Endodermal cell (in vitro differentiated cells): ENCODE measurements around the gene NID2. TPM values are rescaled to one million over a fixed set of nuclear protein-coding genes. Genes with fewer than 3 reads are reported as not detected.

Experiments used
- DNase-seq: peaks from one replicate; pipeline ENCODE4 v3.0.0-alpha.2; 2017
- H3K27ac ChIP-seq: 2 replicates; pipeline ENCODE4 v1.5.1; 2013; ENCODE audit warnings: mild to moderate bottlenecking, low read depth, low read length, moderate library complexity
- H3K27me3 ChIP-seq: 2 replicates; pipeline ENCODE4 v1.6.1; 2013; ENCODE audit warnings: mild to moderate bottlenecking, low read length, moderate library complexity; ENCODE audit not compliant: insufficient read depth, control insufficient read depth, poor library complexity, severe bottlenecking
- H3K36me3 ChIP-seq: 2 replicates; pipeline ENCODE4 v1.7.0; 2013; ENCODE audit warnings: mild to moderate bottlenecking, low read length, moderate library complexity; ENCODE audit not compliant: control insufficient read depth, insufficient read depth
- H3K4me1 ChIP-seq: one replicate; pipeline ENCODE4 v1.7.0; 2013; ENCODE audit warnings: low read length; ENCODE audit not compliant: control insufficient read depth, insufficient read depth
- H3K4me3 ChIP-seq: 2 replicates; pipeline ENCODE4 v1.5.1; 2013; ENCODE audit warnings: mild to moderate bottlenecking, low read length, moderate library complexity
- H3K9ac ChIP-seq: 2 replicates; pipeline ENCODE4 v1.6.1; 2013; ENCODE audit warnings: mild to moderate bottlenecking, low read length, moderate library complexity; ENCODE audit not compliant: poor library complexity, severe bottlenecking; ENCODE audit errors: extremely low read depth
- H3K9me3 ChIP-seq: 2 replicates; pipeline ENCODE4 v1.6.1; 2013; ENCODE audit warnings: mild to moderate bottlenecking, low read length, moderate library complexity; ENCODE audit not compliant: control insufficient read depth
- H3K27ac Mint-ChIP-seq: 2 replicates; pipeline ENCODE4 v1.8.0; 2020; ENCODE audit warnings: mixed read lengths
- H3K27me3 Mint-ChIP-seq: 2 replicates; pipeline ENCODE4 v1.8.0; 2021; ENCODE audit warnings: mild to moderate bottlenecking, mixed read lengths; ENCODE audit not compliant: insufficient read depth
- H3K36me3 Mint-ChIP-seq: 2 replicates; pipeline ENCODE4 v1.8.0; 2020; ENCODE audit warnings: low read depth, mixed read lengths
- H3K4me1 Mint-ChIP-seq: 2 replicates; pipeline ENCODE4 v1.8.0; 2020; ENCODE audit warnings: mixed read lengths
- H3K4me3 Mint-ChIP-seq: 2 replicates; pipeline ENCODE4 v1.8.0; 2020; ENCODE audit warnings: mild to moderate bottlenecking, moderate library complexity, mixed read lengths
- H3K9me3 Mint-ChIP-seq: 2 replicates; pipeline ENCODE4 v1.8.0; 2020; ENCODE audit warnings: mild to moderate bottlenecking, mixed read lengths
- WGBS, 2 experiments: methylation state at CpG; one replicate each; pipeline versions ENCODE4 v1.1.5 to v1.1.7; 2013; ENCODE audit warnings: missing lambda C conversion rate in 2 of 2, mixed read lengths in 1 of 2; ENCODE audit not compliant: insufficient coverage in 1 of 2, insufficient read length in 1 of 2; 5-methylcytosine and 5-hydroxymethylcytosine counted together
- total RNA-seq, 2 donors: library from RNA; stranded (reverse); fragmentation: NEBNext Ultra II Directional in 1 of 2; extraction: Animal tissue kit (Norgen Biotek cat#: 25700) in 1 of 2; gene quantifications; 2 replicates in 1 of 2; 3 replicates in 1 of 2; pipeline ENCODE4 v1.2.1, GENCODE V29; 2021
- TF ChIP-seq, protein P1 (sequence below): fragments of 200-600 bp; sonication (generic); conservative IDR thresholded peaks from 2 replicates; pipeline ENCODE4 v1.5.0; 2021; ENCODE audit warnings: antibody characterized with exemption, mild to moderate bottlenecking

Gene NID2
- total RNA-seq, 2 donors from 2014 or later = 1.7 to 2.9 TPM

DNA sequence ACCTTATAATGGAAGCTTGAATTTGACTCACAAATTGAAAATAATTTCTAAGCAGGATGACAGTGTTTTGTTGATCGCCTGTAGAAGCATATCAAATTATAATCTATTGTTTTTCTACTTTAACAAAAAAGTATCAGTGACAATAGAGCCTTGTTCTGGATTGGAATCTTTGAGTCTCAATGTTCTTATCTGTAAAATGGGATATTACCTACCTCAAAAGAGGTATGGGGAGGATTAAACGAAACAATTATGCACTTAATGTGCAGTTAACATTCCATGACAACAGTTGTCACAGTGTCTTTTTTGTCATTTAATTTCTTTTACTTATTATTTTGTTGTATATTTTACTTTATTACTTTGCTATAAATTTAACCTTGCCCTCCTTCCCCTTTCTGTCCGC, 78.4 kb downstream of the NID2 start:
- Mint-ChIP-seq H3K4me3 (peak overlapping the region; percentile 83), H3K27me3 (peaks cover 2% of the 10 kb centered on the region), H3K27ac (no peak overlapping the region), H3K4me1 (peaks cover 26% of the 10 kb centered on the region), H3K9me3 (no peaks in the 10 kb centered on the region), H3K36me3 (peaks cover 34% of the 10 kb centered on the region)
- Histone ChIP-seq H3K36me3 (peaks cover 44% of the 10 kb centered on the region), H3K27me3 (peaks cover 5% of the 10 kb centered on the region), H3K9ac (peak overlapping the region; percentile 90), H3K4me3 (peak overlapping the region; percentile 100), H3K9me3 (no peaks in the 10 kb centered on the region), H3K27ac (no peak overlapping the region), H3K4me1 (peaks cover 5% of the 10 kb centered on the region)
- no peak for DNase-seq
- TF ChIP-seq, protein P1, sequence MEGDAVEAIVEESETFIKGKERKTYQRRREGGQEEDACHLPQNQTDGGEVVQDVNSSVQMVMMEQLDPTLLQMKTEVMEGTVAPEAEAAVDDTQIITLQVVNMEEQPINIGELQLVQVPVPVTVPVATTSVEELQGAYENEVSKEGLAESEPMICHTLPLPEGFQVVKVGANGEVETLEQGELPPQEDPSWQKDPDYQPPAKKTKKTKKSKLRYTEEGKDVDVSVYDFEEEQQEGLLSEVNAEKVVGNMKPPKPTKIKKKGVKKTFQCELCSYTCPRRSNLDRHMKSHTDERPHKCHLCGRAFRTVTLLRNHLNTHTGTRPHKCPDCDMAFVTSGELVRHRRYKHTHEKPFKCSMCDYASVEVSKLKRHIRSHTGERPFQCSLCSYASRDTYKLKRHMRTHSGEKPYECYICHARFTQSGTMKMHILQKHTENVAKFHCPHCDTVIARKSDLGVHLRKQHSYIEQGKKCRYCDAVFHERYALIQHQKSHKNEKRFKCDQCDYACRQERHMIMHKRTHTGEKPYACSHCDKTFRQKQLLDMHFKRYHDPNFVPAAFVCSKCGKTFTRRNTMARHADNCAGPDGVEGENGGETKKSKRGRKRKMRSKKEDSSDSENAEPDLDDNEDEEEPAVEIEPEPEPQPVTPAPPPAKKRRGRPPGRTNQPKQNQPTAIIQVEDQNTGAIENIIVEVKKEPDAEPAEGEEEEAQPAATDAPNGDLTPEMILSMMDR = no peak
- 79% methylated on average over 2 of the region's 3 CpGs; no CpG with 5 or more reads in 1 of the 2 experiments for WGBS, 2 experiments

- H3K9me3 Mint-ChIP-seq = no peaks in the 10 kb centered on the region
- H3K36me3 Mint-ChIP-seq = peaks cover 27% of the 10 kb centered on the region
- peak within 1 kb of the TSS; percentile 95 for H3K27ac Mint-ChIP-seq
- peak within 1 kb of the TSS; percentile 83 for H3K4me3 Mint-ChIP-seq
- H3K4me1 Mint-ChIP-seq = peaks cover 17% of the 10 kb centered on the region
- Histone ChIP-seq H3K27me3 (peaks cover 6% of the 10 kb centered on the region), H3K36me3 (peaks cover 35% of the 10 kb centered on the region), H3K4me1 (peaks cover 3% of the 10 kb centered on the region), H3K27ac (peak within 1 kb of the TSS; percentile 79), H3K9me3 (no peaks in the 10 kb centered on the region), H3K9ac (peak within 1 kb of the TSS; percentile 90), H3K4me3 (peak within 1 kb of the TSS; percentile 100)
- peak; percentile 96 for DNase-seq
- peaks cover 11% of the 10 kb centered on the region for H3K27me3 Mint-ChIP-seq
- 0 to 1% methylated on average over 23 to 72 of the region's 72 CpGs for whole genome bisulfite sequencing, 2 experiments
- TF ChIP-seq, protein P1 = no peak
These were observed 79.3 kb downstream of the NID2 start, which contains the start of gene RTRAF for GRCh38 chr14:51989293-51990234. Gene RTRAF (plus strand): TSS chr14:51989546. CDS start chr14:51989640, 94 bp downstream.

GRCh38 chr14:51988221-51988620, 80.6 kb downstream of the NID2 start:
- H3K27me3 Mint-ChIP-seq = peaks cover 11% of the 10 kb centered on the region
- H3K4me3 Mint-ChIP-seq = no peak overlapping the region
- Histone ChIP-seq H3K4me3 (peak overlapping the region; percentile 100), H3K27me3 (peaks cover 6% of the 10 kb centered on the region), H3K9ac (no peak overlapping the region), H3K9me3 (no peaks in the 10 kb centered on the region), H3K27ac (no peak overlapping the region), H3K4me1 (peaks cover 3% of the 10 kb centered on the region), H3K36me3 (peaks cover 22% of the 10 kb centered on the region)
- peaks cover 3% of the 10 kb centered on the region for H3K9me3 Mint-ChIP-seq
- WGBS, 2 experiments = 67% methylated on average over 1 of the region's 1 CpG; no CpG with 5 or more reads in 1 of the 2 experiments
- no peak overlapping the region for H3K27ac Mint-ChIP-seq
- peaks cover 17% of the 10 kb centered on the region for H3K36me3 Mint-ChIP-seq
- TF ChIP-seq, protein P1 = no peak
- DNase-seq = no peak
- H3K4me1 Mint-ChIP-seq = peaks cover 13% of the 10 kb centered on the region
